ENCODE data around the gene FEM1B.

DNA sequence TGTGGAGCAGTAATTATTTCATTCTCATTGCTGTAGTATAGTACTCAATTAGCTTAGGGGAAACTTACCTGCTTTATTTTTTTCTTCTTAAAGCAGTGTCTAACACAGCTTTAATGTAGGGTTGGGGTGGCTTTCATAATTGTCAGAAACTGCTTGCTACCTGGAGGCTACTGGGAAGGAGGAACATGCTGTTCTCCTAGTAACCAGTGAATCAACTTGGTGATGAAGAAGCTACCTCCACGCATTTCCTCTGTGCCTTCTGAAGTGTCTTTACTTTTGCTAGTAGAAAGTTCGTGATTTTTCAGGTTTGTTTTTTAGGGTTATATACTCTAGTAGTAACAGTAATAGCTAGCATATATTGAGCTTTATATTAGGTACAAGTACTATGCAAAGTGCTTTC is 11.5 kb downstream of the FEM1B start:
- TF ChIP-seq, protein P1, sequence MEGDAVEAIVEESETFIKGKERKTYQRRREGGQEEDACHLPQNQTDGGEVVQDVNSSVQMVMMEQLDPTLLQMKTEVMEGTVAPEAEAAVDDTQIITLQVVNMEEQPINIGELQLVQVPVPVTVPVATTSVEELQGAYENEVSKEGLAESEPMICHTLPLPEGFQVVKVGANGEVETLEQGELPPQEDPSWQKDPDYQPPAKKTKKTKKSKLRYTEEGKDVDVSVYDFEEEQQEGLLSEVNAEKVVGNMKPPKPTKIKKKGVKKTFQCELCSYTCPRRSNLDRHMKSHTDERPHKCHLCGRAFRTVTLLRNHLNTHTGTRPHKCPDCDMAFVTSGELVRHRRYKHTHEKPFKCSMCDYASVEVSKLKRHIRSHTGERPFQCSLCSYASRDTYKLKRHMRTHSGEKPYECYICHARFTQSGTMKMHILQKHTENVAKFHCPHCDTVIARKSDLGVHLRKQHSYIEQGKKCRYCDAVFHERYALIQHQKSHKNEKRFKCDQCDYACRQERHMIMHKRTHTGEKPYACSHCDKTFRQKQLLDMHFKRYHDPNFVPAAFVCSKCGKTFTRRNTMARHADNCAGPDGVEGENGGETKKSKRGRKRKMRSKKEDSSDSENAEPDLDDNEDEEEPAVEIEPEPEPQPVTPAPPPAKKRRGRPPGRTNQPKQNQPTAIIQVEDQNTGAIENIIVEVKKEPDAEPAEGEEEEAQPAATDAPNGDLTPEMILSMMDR (IDR thresholded peaks at IDR 0.05; ENCODE audit: low read length): no peak
- TF ChIP-seq EZH2phosphoT487 (IDR thresholded peaks at IDR 0.05; ENCODE audit: low read length): no peak

Measured in MM.1S (cell line).